ENCODE results near the gene GUK1. TPM values are rescaled to one million over a fixed set of nuclear protein-coding genes. Genes with fewer than 3 reads are reported as not detected.

Gene GUK1
- total and polyA plus RNA-seq, 2 experiments from 2014 or later: 87.5 to 121 TPM

GRCh38 chr1:228155596-228156514 is 15.8 kb downstream of the GUK1 start (continued):
- no peak for TF ChIP-seq ZNF331 (CRISPR knock-in tag; IDR thresholded peaks at IDR 0.05; ENCODE audit: low read depth)
- TF ChIP-seq ZNF462 (CRISPR knock-in tag; IDR thresholded peaks at IDR 0.05): no peak
- no peak for TF ChIP-seq JUNB (IDR thresholded peaks at IDR 0.05; ENCODE audit: unreplicated experiment)
- TF ChIP-seq CREB1 (CRISPR knock-in tag; IDR thresholded peaks at IDR 0.05; ENCODE audit: low read depth): no peak
- no peak for TF ChIP-seq EZH2phosphoT487 (IDR thresholded peaks at IDR 0.05; ENCODE audit: unreplicated experiment)
- TF ChIP-seq POLR2AphosphoS5 (IDR thresholded peaks at IDR 0.05; ENCODE audit: low read depth): no peak
- TF ChIP-seq EZH2 (IDR thresholded peaks at IDR 0.05; ENCODE audit: low read depth, unreplicated experiment): no peak

- H3K79me2 ChIP-seq (replicated peaks; ENCODE audit: insufficient read depth): no peaks in the 10 kb centered on the region
- H3K9me2 ChIP-seq (ENCODE audit: insufficient read depth): no peaks in the 10 kb centered on the region
- H3K27me3 ChIP-seq (ENCODE audit: insufficient read depth): peaks cover 28% of the 10 kb centered on the region
- DNase-seq (ENCODE audit: low spot score): no peak
- no peaks in the 10 kb centered on the region for H3K4me1 ChIP-seq (ENCODE audit: insufficient read depth)
- H3K4me1 Mint-ChIP-seq: no peaks in the 10 kb centered on the region
- H3K4me2 ChIP-seq: no peak overlapping the region
- no peaks in the 10 kb centered on the region for H3K36me3 Mint-ChIP-seq (ENCODE audit: low read depth)
- ATAC-seq: no peak
- no peak overlapping the region for H3K27ac Mint-ChIP-seq
- peaks cover 28% of the 10 kb centered on the region for H3K27me3 Mint-ChIP-seq (ENCODE audit: insufficient read depth, low read depth, poor library complexity)
- no peak overlapping the region for H3K4me3 ChIP-seq
- H3F3A ChIP-seq (replicated peaks; ENCODE audit: low read depth): no peaks in the 10 kb centered on the region
- no peaks in the 10 kb centered on the region for H3K9me3 Mint-ChIP-seq
- no peak overlapping the region for H2AFZ ChIP-seq
- H4K20me1 ChIP-seq (replicated peaks; ENCODE audit: insufficient read depth): no peaks in the 10 kb centered on the region
- H3K27ac ChIP-seq (ENCODE audit: low read depth): no peak overlapping the region
- H3K4me3 Mint-ChIP-seq: no peak overlapping the region
- H3K36me3 ChIP-seq (ENCODE audit: insufficient read depth): no peaks in the 10 kb centered on the region
- TF ChIP-seq ZNF462 (CRISPR knock-in tag; IDR thresholded peaks at IDR 0.05) (no peak), NANOG (IDR thresholded peaks at IDR 0.05; ENCODE audit: borderline replicate concordance) (no peak), ZNF331 (CRISPR knock-in tag; IDR thresholded peaks at IDR 0.05; ENCODE audit: low read depth) (no peak)
Measured at GRCh38 chr1:228156515-228156881, 16.4 kb downstream of the GUK1 start.

All from GM23338 (cell line).